ENCODE results near the gene COX6B1. TPM values are rescaled to one million over a fixed set of nuclear protein-coding genes. Genes with fewer than 3 reads are reported as not detected.
A peak's percentile ranks its signal among the peaks of the same experiment; 100 is the strongest.
"Not testable (repeated sequence)": the region's sequence is repeated elsewhere in the genome, so short reads cannot be mapped to it uniquely, and the experiment has no call there.

Gene COX6B1
- polyA plus RNA-seq, 3 donors, result 306 to 397 (median 334) TPM

- no peak for DNase-seq
Observed at GRCh38 chr19:35628264-35628564, 19.9 kb upstream of the COX6B1 start.

- peak; percentile 99 for DNase-seq
Observed at GRCh38 chr19:35628565-35629331, 19.4 kb upstream of the COX6B1 start, which contains the start of gene RBM42. TSS of gene RBM42 (plus strand) at chr19:35629036. CDS start at chr19:35629154, 118 bp downstream.

- DNase-seq, result no peak
Observed at GRCh38 chr19:35629332-35629633, 18.8 kb upstream of the COX6B1 start.

GRCh38 chr19:35633727-35634440, 14.2 kb upstream of the COX6B1 start:
- no peak for DNase-seq

- no peak for DNase-seq
Observed at GRCh38 chr19:35636651-35637050, 11.5 kb upstream of the COX6B1 start.

GRCh38 chr19:35637165-35637564, 11.0 kb upstream of the COX6B1 start:
- no peak for DNase-seq

GRCh38 chr19:35639321-35639639, 8.8 kb upstream of the COX6B1 start:
- DNase-seq, result no peak

GRCh38 chr19:35639863-35640262, 8.3 kb upstream of the COX6B1 start:
- DNase-seq, result no peak

GRCh38 chr19:35641515-35642151, 6.5 kb upstream of the COX6B1 start, which contains the start of gene ETV2:
TSS of gene ETV2 (plus strand) at chr19:35641745. CDS start at chr19:35642461, 716 bp downstream.
- DNase-seq, result peak; percentile 40

- no peak for DNase-seq
Observed at GRCh38 chr19:35642312-35642711, 5.8 kb upstream of the COX6B1 start.

GRCh38 chr19:35642798-35643254, 5.3 kb upstream of the COX6B1 start:
- DNase-seq, result no peak

- DNase-seq, result peak; percentile 77
Observed at GRCh38 chr19:35643255-35644205, 4.6 kb upstream of the COX6B1 start.

- DNase-seq, result peak; percentile 86
Observed at GRCh38 chr19:35644206-35644986, 3.7 kb upstream of the COX6B1 start.

GRCh38 chr19:35644987-35645679, 3.0 kb upstream of the COX6B1 start:
- peak; percentile 52 for DNase-seq

GRCh38 chr19:35645680-35646511, 2.2 kb upstream of the COX6B1 start:
- DNase-seq, result no peak

GRCh38 chr19:35650581-35650980, 2.5 kb downstream of the COX6B1 start:
- no peak for DNase-seq

- DNase-seq, result not testable (repeated sequence)
Observed at GRCh38 chr19:35654828-35655227, 6.7 kb downstream of the COX6B1 start.

- DNase-seq, result no peak
Observed at GRCh38 chr19:35655600-35655999, 7.5 kb downstream of the COX6B1 start.

- no peak for DNase-seq
Observed at GRCh38 chr19:35656700-35657099, 8.6 kb downstream of the COX6B1 start.
